GM21723 (cell line): Measurements from ENCODE around the gene ELANE.
"Not testable (repeated sequence)": the region's sequence is repeated elsewhere in the genome, so short reads cannot be mapped to it uniquely, and the experiment has no call there.

Experiments used
- ATAC-seq: cut with Tn5 transposase; IDR thresholded peaks from one replicate; pipeline ENCODE4 v1.9.1; 2021; ENCODE audit warnings: mild to moderate bottlenecking, moderate library complexity; ENCODE audit not compliant: unreplicated experiment

ELANE gene

GRCh38 chr19:835210-835810 is 16.8 kb upstream of the ELANE start:
- no peak for ATAC-seq

GRCh38 chr19:840519-841206 is 11.4 kb upstream of the ELANE start, which contains the start of gene PRTN3:
PRTN3 (plus strand) TSS chr19:840999; CDS start chr19:841009, 10 bp downstream.
- ATAC-seq: no peak

GRCh38 chr19:842802-843179 is 9.3 kb upstream of the ELANE start:
- not testable (repeated sequence) for ATAC-seq

GRCh38 chr19:843180-843835 is 8.8 kb upstream of the ELANE start:
- no peak for ATAC-seq

GRCh38 chr19:843836-844545 is 8.1 kb upstream of the ELANE start:
- ATAC-seq: no peak

- ATAC-seq: no peak
Measured at GRCh38 chr19:844546-844971, 7.5 kb upstream of the ELANE start.

GRCh38 chr19:845707-846521 is 6.2 kb upstream of the ELANE start:
- ATAC-seq: no peak

- ATAC-seq: no peak
Measured at GRCh38 chr19:848386-848921, 3.6 kb upstream of the ELANE start.

- ATAC-seq: not testable (repeated sequence)
Measured at GRCh38 chr19:849195-849594, 2.9 kb upstream of the ELANE start.

- no peak for ATAC-seq
Measured at GRCh38 chr19:850221-850978, 1.7 kb upstream of the ELANE start.

GRCh38 chr19:850979-851335 is 1.1 kb upstream of the ELANE start:
- no peak for ATAC-seq

GRCh38 chr19:853014-853585 is 997 bp downstream of the ELANE start:
- ATAC-seq: no peak

- not testable (repeated sequence) for ATAC-seq
Measured at GRCh38 chr19:853614-854220, 1.6 kb downstream of the ELANE start.

- no peak for ATAC-seq
Measured at GRCh38 chr19:854549-854948, 2.4 kb downstream of the ELANE start.

- ATAC-seq: no peak
Measured at GRCh38 chr19:855142-855541, 3.0 kb downstream of the ELANE start.

- ATAC-seq: no peak
Measured at GRCh38 chr19:855566-856120, 3.5 kb downstream of the ELANE start.

GRCh38 chr19:858284-858683 is 6.2 kb downstream of the ELANE start:
- no peak for ATAC-seq
